Measurements from ENCODE around the gene WAPL.
"Not testable (repeated sequence)": the region's sequence is repeated elsewhere in the genome, so short reads cannot be mapped to it uniquely, and the experiment has no call there.

WAPL gene

GRCh38 chr10:86521678-86522509 is at the start of gene WAPL:
WAPL (minus strand) TSS chr10:86521792; CDS start chr10:86518069, 3,723 bp downstream.
- Histone ChIP-seq H2AFZ (ENCODE audit: low read length) (no peak within 1 kb of the TSS), H3K79me2 (ENCODE audit: insufficient read depth, low read length) (peaks cover 43% of the 10 kb centered on the region), H3K4me1 (ENCODE audit: insufficient read depth, low read length, severe bottlenecking) (peaks cover 50% of the 10 kb centered on the region), H3F3A (ENCODE audit: insufficient read depth, low read length) (no peaks in the 10 kb centered on the region), H3K4me3 (ENCODE audit: low read depth, low read length, poor library complexity, severe bottlenecking) (peak within 1 kb of the TSS; percentile 77), H3K27me3 (ENCODE audit: insufficient read depth, low read length) (no peaks in the 10 kb centered on the region), H3K9ac (ENCODE audit: low read length) (peak within 1 kb of the TSS; percentile 84), H3K4me2 (ENCODE audit: low read length) (peak within 1 kb of the TSS; percentile 99), H3K27ac (ENCODE audit: low read depth, low read length, poor library complexity, severe bottlenecking) (peak within 1 kb of the TSS; percentile 39), H3K9me3 (ENCODE audit: low read length) (no peaks in the 10 kb centered on the region), H4K20me1 (ENCODE audit: insufficient read depth, low read length) (no peaks in the 10 kb centered on the region), H3K9me2 (ENCODE audit: low read depth, low read length) (no peaks in the 10 kb centered on the region), H3K36me3 (ENCODE audit: insufficient read depth, low read length) (peaks cover 25% of the 10 kb centered on the region)
- no peak for TF ChIP-seq EZH2 (IDR thresholded peaks at IDR 0.05; ENCODE audit: borderline replicate concordance, low read length)
- TF ChIP-seq CTCF (IDR thresholded peaks at IDR 0.05; ENCODE audit: low read length) = no peak

- Histone ChIP-seq H4K20me1 (ENCODE audit: insufficient read depth, low read length) (no peaks in the 10 kb centered on the region), H2AFZ (ENCODE audit: low read length) (no peak overlapping the region), H3K9me3 (ENCODE audit: low read length) (no peaks in the 10 kb centered on the region), H3K4me3 (ENCODE audit: low read depth, low read length, poor library complexity, severe bottlenecking) (no peak overlapping the region), H3K4me1 (ENCODE audit: insufficient read depth, low read length, severe bottlenecking) (no peaks in the 10 kb centered on the region), H3K27me3 (ENCODE audit: insufficient read depth, low read length) (no peaks in the 10 kb centered on the region), H3K79me2 (ENCODE audit: insufficient read depth, low read length) (no peaks in the 10 kb centered on the region), H3F3A (ENCODE audit: insufficient read depth, low read length) (no peaks in the 10 kb centered on the region), H3K36me3 (ENCODE audit: insufficient read depth, low read length) (no peaks in the 10 kb centered on the region; the same call in 1 of the 2 replicates), H3K9ac (ENCODE audit: low read length) (no peak overlapping the region), H3K4me2 (ENCODE audit: low read length) (no peak overlapping the region), H3K27ac (ENCODE audit: low read depth, low read length, poor library complexity, severe bottlenecking) (no peak overlapping the region), H3K9me2 (ENCODE audit: low read depth, low read length) (no peaks in the 10 kb centered on the region)
- no peak for TF ChIP-seq EZH2 (IDR thresholded peaks at IDR 0.05; ENCODE audit: borderline replicate concordance, low read length)
- TF ChIP-seq CTCF (IDR thresholded peaks at IDR 0.05; ENCODE audit: low read length) = no peak
Measured at GRCh38 chr10:86569335-86569734, 47.7 kb upstream of the WAPL start.

- not testable (repeated sequence) for H3K79me2 ChIP-seq (ENCODE audit: insufficient read depth, low read length); H3K9ac ChIP-seq (ENCODE audit: low read length); H3K27me3 ChIP-seq (ENCODE audit: insufficient read depth, low read length); H3K4me3 ChIP-seq (ENCODE audit: low read depth, low read length, poor library complexity, severe bottlenecking); H3K4me2 ChIP-seq (ENCODE audit: low read length); H3K36me3 ChIP-seq (ENCODE audit: insufficient read depth, low read length); H3K27ac ChIP-seq (ENCODE audit: low read depth, low read length, poor library complexity, severe bottlenecking); H2AFZ ChIP-seq (ENCODE audit: low read length); H4K20me1 ChIP-seq (ENCODE audit: insufficient read depth, low read length); H3K9me3 ChIP-seq (ENCODE audit: low read length); H3K4me1 ChIP-seq (ENCODE audit: insufficient read depth, low read length, severe bottlenecking); H3F3A ChIP-seq (ENCODE audit: insufficient read depth, low read length); H3K9me2 ChIP-seq (ENCODE audit: low read depth, low read length)
Measured at GRCh38 chr10:86566518-86566917, 44.9 kb upstream of the WAPL start.

GRCh38 chr10:86563338-86563737 is 41.7 kb upstream of the WAPL start:
- not testable (repeated sequence) for H3K9me2 ChIP-seq (ENCODE audit: low read depth, low read length); H3K4me2 ChIP-seq (ENCODE audit: low read length); H3K4me3 ChIP-seq (ENCODE audit: low read depth, low read length, poor library complexity, severe bottlenecking); H3K27me3 ChIP-seq (ENCODE audit: insufficient read depth, low read length); H4K20me1 ChIP-seq (ENCODE audit: insufficient read depth, low read length); H3K27ac ChIP-seq (ENCODE audit: low read depth, low read length, poor library complexity, severe bottlenecking); H3K9ac ChIP-seq (ENCODE audit: low read length); H3K36me3 ChIP-seq (ENCODE audit: insufficient read depth, low read length); H3K9me3 ChIP-seq (ENCODE audit: low read length); H3F3A ChIP-seq (ENCODE audit: insufficient read depth, low read length); H3K79me2 ChIP-seq (ENCODE audit: insufficient read depth, low read length); H3K4me1 ChIP-seq (ENCODE audit: insufficient read depth, low read length, severe bottlenecking); H2AFZ ChIP-seq (ENCODE audit: low read length)

- not testable (repeated sequence) for H3K4me1 ChIP-seq (ENCODE audit: insufficient read depth, low read length, severe bottlenecking); H3K27ac ChIP-seq (ENCODE audit: low read depth, low read length, poor library complexity, severe bottlenecking); H3K9me3 ChIP-seq (ENCODE audit: low read length); H2AFZ ChIP-seq (ENCODE audit: low read length); H3K4me3 ChIP-seq (ENCODE audit: low read depth, low read length, poor library complexity, severe bottlenecking); H3F3A ChIP-seq (ENCODE audit: insufficient read depth, low read length); H3K9me2 ChIP-seq (ENCODE audit: low read depth, low read length); H3K79me2 ChIP-seq (ENCODE audit: insufficient read depth, low read length); H3K9ac ChIP-seq (ENCODE audit: low read length); H3K4me2 ChIP-seq (ENCODE audit: low read length); H4K20me1 ChIP-seq (ENCODE audit: insufficient read depth, low read length); H3K36me3 ChIP-seq (ENCODE audit: insufficient read depth, low read length); H3K27me3 ChIP-seq (ENCODE audit: insufficient read depth, low read length)
Measured at GRCh38 chr10:86558695-86559094, 37.1 kb upstream of the WAPL start.
